PC-3 (cell line): Measurements from ENCODE around the gene TYK2. TPM values are rescaled to one million over a fixed set of nuclear protein-coding genes. Genes with fewer than 3 reads are reported as not detected.
"Not testable (repeated sequence)": the region's sequence is repeated elsewhere in the genome, so short reads cannot be mapped to it uniquely, and the experiment has no call there.

Experiments used
- ATAC-seq: fragments of 200-7000 bp; cut with Tn5 transposase; 2 replicates; pipeline ENCODE4 v1.9.1; 2020; ENCODE audit warnings: mild to moderate bottlenecking, moderate library complexity
- BruUV-seq: library from RNA; stranded (reverse); fragments of 400-500 nt; replicated peaks from 2 replicates; lab custom pipeline; 2021; lab: Mats Ljungman, UMichigan
- CTCF ChIA-PET: fragments of 300-600 bp; sonication (Branson Sonifier 250); formaldehyde crosslinking; loops from one replicate; lab custom pipeline; 2022; ENCODE audit warnings: antibody characterized with exemption; lab: Charles Lee
- POLR2A ChIA-PET: fragments of 300-600 bp; sonication (Branson Sonifier 250); formaldehyde crosslinking; loops from one replicate; lab custom pipeline; 2022; ENCODE audit warnings: antibody characterized with exemption; ENCODE audit not compliant: unreplicated experiment; lab: Charles Lee
- DNase-seq: peaks from one replicate; pipeline ENCODE4 v3.0.0-alpha.2; 2015
- H2AFZ ChIP-seq: fragments of 300-600 bp; sonication (generic); 2 replicates; pipeline ENCODE4 v1.6.0; 2016; ENCODE audit warnings: antibody characterized with exemption, low read length
- H3F3A ChIP-seq: fragments of 300-600 bp; sonication (generic); one replicate; pipeline ENCODE4 v1.6.0; 2017; ENCODE audit warnings: antibody characterized with exemption, low read length, control low read depth, mild to moderate bottlenecking; ENCODE audit not compliant: unreplicated experiment
- H3K27ac ChIP-seq: fragments of 300-600 bp; sonication (generic); 2 replicates; pipeline ENCODE4 v1.5.1; 2016; ENCODE audit warnings: mild to moderate bottlenecking, low read length
- H3K27me3 ChIP-seq: fragments of 300-600 bp; sonication (generic); 2 replicates; pipeline ENCODE4 v1.6.1; 2016; ENCODE audit warnings: low read length, mixed read lengths
- H3K36me3 ChIP-seq: fragments of 300-600 bp; sonication (generic); 2 replicates; pipeline ENCODE4 v1.6.1; 2016; ENCODE audit warnings: low read depth, mixed run types, low read length, mixed read lengths
- H3K4me1 ChIP-seq: fragments of 300-600 bp; sonication (generic); 2 replicates; pipeline ENCODE4 v1.5.1; 2016; ENCODE audit warnings: low read length; ENCODE audit not compliant: insufficient read depth
- H3K4me2 ChIP-seq: fragments of 300-600 bp; sonication (generic); 2 replicates; pipeline ENCODE4 v1.6.0; 2016; ENCODE audit warnings: low read length
- H3K4me3 ChIP-seq: fragments of 300-600 bp; sonication (generic); 2 replicates; pipeline ENCODE4 v1.5.1; 2016; ENCODE audit warnings: mild to moderate bottlenecking, low read length, mixed read lengths
- H3K79me2 ChIP-seq: fragments of 300-600 bp; sonication (generic); 2 replicates; pipeline ENCODE4 v1.6.1; 2017; ENCODE audit warnings: low read length, mixed read lengths
- H3K9ac ChIP-seq: fragments of 300-600 bp; sonication (generic); 2 replicates; pipeline ENCODE4 v1.6.0; 2016; ENCODE audit warnings: mild to moderate bottlenecking, low read length
- H3K9me2 ChIP-seq: fragments of 300-600 bp; sonication (generic); replicated peaks from 2 replicates; pipeline ENCODE4 v1.6.1; 2016; ENCODE audit warnings: mixed run types, low read length, mixed read lengths
- H3K9me3 ChIP-seq: fragments of 300-600 bp; sonication (generic); 2 replicates; pipeline ENCODE4 v1.6.1; 2016; ENCODE audit warnings: low read length, mixed read lengths
- H4K20me1 ChIP-seq: fragments of 300-600 bp; sonication (generic); 2 replicates; pipeline ENCODE4 v1.6.1; 2016; ENCODE audit warnings: low read length, mixed read lengths
- EZH2 ChIP-seq: fragments of 300-600 bp; sonication (generic); IDR thresholded peaks from one replicate; pipeline ENCODE4 v1.6.1; 2017; ENCODE audit warnings: antibody characterized with exemption, mild to moderate bottlenecking, low read length; ENCODE audit not compliant: unreplicated experiment
- EZH2phosphoT487 ChIP-seq: fragments of 300-600 bp; sonication (generic); IDR thresholded peaks from 2 replicates; pipeline ENCODE4 v1.6.1; 2018; ENCODE audit warnings: mild to moderate bottlenecking, antibody characterized with exemption, low read length, borderline replicate concordance
- intact Hi-C: fragments of 100-400 bp; cut with micrococcal nuclease; formaldehyde crosslinking; loops from 2 replicates; pipeline ENCODE4 v1.9.0; 2023
- total RNA-seq: library from RNA; depleted of rRNA; stranded (reverse); fragments of >200 nt; gene quantifications from 2 replicates; pipeline ENCODE4 v1.2.3, GENCODE V29; 2014
- TF ChIP-seq, protein P1 (sequence below): fragments of 300-600 bp; sonication (generic); conservative IDR thresholded peaks from 2 replicates; pipeline ENCODE4 v1.5.1; 2017; ENCODE audit warnings: antibody characterized with exemption, low read depth, mild to moderate bottlenecking, low read length

The TYK2 gene
- total RNA-seq, 1 experiment from 2014 or later, result 177 TPM

DNA sequence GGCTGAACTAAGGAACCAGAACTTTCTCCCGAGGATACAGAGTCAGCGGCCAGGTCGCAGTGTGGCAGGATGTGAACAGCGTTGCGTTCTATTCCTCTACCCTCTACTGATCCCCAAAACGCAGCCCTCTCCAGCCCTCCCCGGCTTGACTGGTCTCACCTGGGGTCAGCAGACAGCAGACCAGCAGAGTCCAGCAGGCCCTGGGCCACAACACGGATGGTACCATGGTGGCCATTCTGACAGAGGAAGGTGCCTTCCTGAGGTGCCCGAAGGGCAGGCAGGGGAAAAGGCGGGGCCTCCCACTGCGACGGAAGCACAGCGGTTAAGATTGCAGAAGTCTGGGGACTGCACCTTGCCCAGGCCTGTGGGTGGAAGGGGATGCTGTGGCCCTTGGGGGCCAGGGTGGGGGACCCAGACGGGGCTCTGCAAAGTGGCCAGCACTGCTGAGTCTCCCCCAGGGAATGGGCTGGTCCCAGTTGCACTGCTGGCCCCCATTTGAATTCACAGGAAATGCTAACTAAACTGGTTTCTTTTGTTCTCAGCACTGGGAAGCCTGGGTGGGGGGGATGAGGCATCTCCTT lies 40.9 kb downstream of the TYK2 start, which contains the start of gene ICAM3:
Gene ICAM3, minus strand, starts transcription at position 245 of the 581 bp plus-strand sequence. Its CDS starts 10 bp downstream, at position 235.
- ChIA-PET POLR2A (no interaction called here), CTCF (no interaction called here)
- H3K4me1 ChIP-seq, result peaks cover 5% of the 10 kb centered on the region; the same call in 1 of the 2 replicates
- H3K4me2 ChIP-seq, result no peak within 1 kb of the TSS
- H3K36me3 ChIP-seq, result no peaks in the 10 kb centered on the region
- intact Hi-C loops, result loop anchor here (10.0 kb wide), 1 partner anchor 45 kb away; the partner anchor contains the start of gene TYK2
- no peaks in the 10 kb centered on the region for H3K9me2 ChIP-seq
- H3K27me3 ChIP-seq, result no peaks in the 10 kb centered on the region
- H3K9me3 ChIP-seq, result no peaks in the 10 kb centered on the region
- no TSS peak for BruUV-seq
- no peaks in the 10 kb centered on the region for H3F3A ChIP-seq
- H3K4me3 ChIP-seq, result no peak within 1 kb of the TSS
- H4K20me1 ChIP-seq, result no peaks in the 10 kb centered on the region
- no peaks in the 10 kb centered on the region for H3K79me2 ChIP-seq
- DNase-seq (no peak), ATAC-seq (no peak)
- no peak within 1 kb of the TSS for H3K9ac ChIP-seq
- no peak within 1 kb of the TSS for H3K27ac ChIP-seq
- no peak within 1 kb of the TSS for H2AFZ ChIP-seq
- TF ChIP-seq, protein P1, sequence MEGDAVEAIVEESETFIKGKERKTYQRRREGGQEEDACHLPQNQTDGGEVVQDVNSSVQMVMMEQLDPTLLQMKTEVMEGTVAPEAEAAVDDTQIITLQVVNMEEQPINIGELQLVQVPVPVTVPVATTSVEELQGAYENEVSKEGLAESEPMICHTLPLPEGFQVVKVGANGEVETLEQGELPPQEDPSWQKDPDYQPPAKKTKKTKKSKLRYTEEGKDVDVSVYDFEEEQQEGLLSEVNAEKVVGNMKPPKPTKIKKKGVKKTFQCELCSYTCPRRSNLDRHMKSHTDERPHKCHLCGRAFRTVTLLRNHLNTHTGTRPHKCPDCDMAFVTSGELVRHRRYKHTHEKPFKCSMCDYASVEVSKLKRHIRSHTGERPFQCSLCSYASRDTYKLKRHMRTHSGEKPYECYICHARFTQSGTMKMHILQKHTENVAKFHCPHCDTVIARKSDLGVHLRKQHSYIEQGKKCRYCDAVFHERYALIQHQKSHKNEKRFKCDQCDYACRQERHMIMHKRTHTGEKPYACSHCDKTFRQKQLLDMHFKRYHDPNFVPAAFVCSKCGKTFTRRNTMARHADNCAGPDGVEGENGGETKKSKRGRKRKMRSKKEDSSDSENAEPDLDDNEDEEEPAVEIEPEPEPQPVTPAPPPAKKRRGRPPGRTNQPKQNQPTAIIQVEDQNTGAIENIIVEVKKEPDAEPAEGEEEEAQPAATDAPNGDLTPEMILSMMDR, result no peak
- TF ChIP-seq EZH2phosphoT487 (no peak), EZH2 (no peak)

DNA sequence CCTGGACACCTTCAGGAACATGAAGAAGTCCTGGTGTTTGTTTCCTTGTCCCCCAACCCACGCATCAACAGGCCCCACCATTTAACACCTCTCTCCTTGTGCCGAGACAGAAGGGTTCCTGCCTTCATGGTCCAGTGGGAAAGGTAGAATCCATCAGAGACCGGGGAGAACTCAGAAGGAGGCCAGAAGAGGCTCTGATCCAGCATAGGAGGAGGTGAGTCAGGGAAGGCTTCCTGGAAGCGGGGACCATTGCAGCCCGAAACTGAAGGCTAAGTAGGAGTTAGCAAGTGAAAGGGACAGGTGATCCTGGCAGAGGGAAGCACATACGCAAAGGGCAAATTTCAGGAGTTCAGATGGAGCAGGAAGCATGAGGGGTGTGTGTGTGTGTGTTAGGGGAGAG lies 41.4 kb downstream of the TYK2 start:
- no peaks in the 10 kb centered on the region for H3K36me3 ChIP-seq
- TF ChIP-seq EZH2, result no peak
- TF ChIP-seq, protein P1, result no peak
- no peak for TF ChIP-seq EZH2phosphoT487
- no peaks in the 10 kb centered on the region for H3K27me3 ChIP-seq
- H3K4me1 ChIP-seq, result peaks cover 10% of the 10 kb centered on the region; the same call in 1 of the 2 replicates
- H2AFZ ChIP-seq, result no peak overlapping the region
- H3K9me2 ChIP-seq, result no peaks in the 10 kb centered on the region
- H3K79me2 ChIP-seq, result peaks cover 4% of the 10 kb centered on the region
- ATAC-seq (no peak), DNase-seq (no peak)
- no peak overlapping the region for H3K27ac ChIP-seq
- no peak overlapping the region for H3K4me3 ChIP-seq
- ChIA-PET POLR2A (no interaction called here), CTCF (interaction anchor here (0.7 kb wide), 1 partner anchor 50 kb away, joined by 12 read pairs; no protein-coding TSS in a partner anchor)
- intact Hi-C loops, result loop anchor here (10.0 kb wide), 1 partner anchor 46 kb away; the partner anchor contains the start of gene TYK2
- H3K4me2 ChIP-seq, result no peak overlapping the region
- H3K9ac ChIP-seq, result no peak overlapping the region
- no peaks in the 10 kb centered on the region for H4K20me1 ChIP-seq
- BruUV-seq, result no TSS peak
- no peaks in the 10 kb centered on the region for H3K9me3 ChIP-seq
- H3F3A ChIP-seq, result no peaks in the 10 kb centered on the region

DNA sequence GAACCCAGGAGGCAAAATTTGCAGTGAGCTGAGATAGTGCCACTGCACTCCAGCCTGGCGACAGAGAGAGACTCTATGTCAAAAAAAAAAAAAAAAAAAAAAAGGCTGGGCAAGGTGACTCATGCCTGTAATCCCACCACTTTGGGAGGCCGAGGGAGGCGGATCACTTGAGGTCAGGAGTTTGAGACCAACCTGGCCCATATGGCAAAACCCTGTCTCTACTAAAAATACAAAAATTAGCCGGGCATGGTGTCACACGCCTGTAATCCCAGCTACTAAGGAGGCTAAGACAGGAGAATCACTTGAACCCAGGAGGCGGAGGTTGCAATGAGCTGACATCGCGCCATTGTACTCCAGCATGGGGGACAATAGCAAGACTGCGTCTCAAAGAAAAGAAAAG lies 43.6 kb downstream of the TYK2 start:
- H3K9ac ChIP-seq, H4K20me1 ChIP-seq, H3K27me3 ChIP-seq, BruUV-seq, H3K9me2 ChIP-seq, H3K9me3 ChIP-seq, H2AFZ ChIP-seq, DNase-seq, H3F3A ChIP-seq, CTCF ChIA-PET, ATAC-seq, H3K36me3 ChIP-seq, H3K4me3 ChIP-seq, POLR2A ChIA-PET, H3K4me2 ChIP-seq, H3K27ac ChIP-seq: not testable (repeated sequence)
- Histone ChIP-seq H3K79me2 (peaks cover 24% of the 10 kb centered on the region), H3K4me1 (peaks cover 20% of the 10 kb centered on the region)
- intact Hi-C loops, result loop anchor here (10.0 kb wide), 1 partner anchor 48 kb away; the partner anchor contains the start of gene TYK2
